Progenitor cell of endocrine pancreas (in vitro differentiated cells): Measurements from ENCODE around the gene SPEM1. TPM values are rescaled to one million over a fixed set of nuclear protein-coding genes. Genes with fewer than 3 reads are reported as not detected.

Experiments used
- DNase-seq: peaks from one replicate; pipeline ENCODE4 v3.0.0; 2021; ENCODE audit warnings: low spot score; ENCODE audit not compliant: unreplicated experiment
- H3K27ac Mint-ChIP-seq: 2 replicates; pipeline ENCODE4 v1.8.0; 2021; ENCODE audit warnings: mild to moderate bottlenecking, moderate library complexity, mixed read lengths
- H3K27me3 Mint-ChIP-seq: 2 replicates; pipeline ENCODE4 v1.8.0; 2021; ENCODE audit warnings: mixed read lengths
- H3K36me3 Mint-ChIP-seq: 2 replicates; pipeline ENCODE4 v1.8.0; 2022; ENCODE audit warnings: mixed read lengths; ENCODE audit not compliant: insufficient read depth
- H3K4me1 Mint-ChIP-seq: 2 replicates; pipeline ENCODE4 v1.8.0; 2021; ENCODE audit warnings: low read depth, mixed read lengths
- H3K4me3 Mint-ChIP-seq: 2 replicates; pipeline ENCODE4 v1.8.0; 2021; ENCODE audit warnings: low read depth, mild to moderate bottlenecking, moderate library complexity, mixed read lengths
- H3K9me3 Mint-ChIP-seq: 2 replicates; pipeline ENCODE4 v1.8.0; 2021; ENCODE audit warnings: low read depth, mixed read lengths
- total RNA-seq: library from RNA; stranded (reverse); gene quantifications from 2 replicates; pipeline ENCODE4 v1.2.1, GENCODE V29; 2021
- TF ChIP-seq, protein P1 (sequence below): fragments of 200-600 bp; sonication (generic); IDR thresholded peaks from one replicate; pipeline ENCODE4 v1.5.0; 2021; ENCODE audit warnings: antibody characterized with exemption, mild to moderate bottlenecking; ENCODE audit not compliant: unreplicated experiment

The SPEM1 gene
- total RNA-seq, 1 donor from 2014 or later = not detected

DNA sequence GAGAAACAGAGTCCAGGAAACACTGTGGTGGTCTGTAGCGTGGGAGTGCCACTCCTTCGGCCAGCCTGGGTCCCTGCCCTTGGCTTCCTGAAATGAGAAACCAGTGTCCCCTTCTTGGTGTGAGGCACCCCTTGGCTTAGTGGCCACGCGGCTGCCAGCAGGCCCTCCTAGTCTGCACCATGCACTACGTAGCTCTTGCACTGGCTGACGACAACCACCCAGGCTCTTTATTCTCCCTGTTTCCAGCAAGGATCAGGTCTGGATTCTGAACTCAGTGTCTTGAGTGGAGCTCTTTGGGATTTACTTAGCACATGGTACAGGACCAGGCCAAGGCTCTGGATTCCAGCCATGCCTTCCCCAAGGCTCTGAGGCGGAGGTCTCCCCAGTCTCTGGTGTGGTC lies 7.4 kb downstream of the SPEM1 start:
- H3K4me3 Mint-ChIP-seq = no peak overlapping the region
- TF ChIP-seq, protein P1, sequence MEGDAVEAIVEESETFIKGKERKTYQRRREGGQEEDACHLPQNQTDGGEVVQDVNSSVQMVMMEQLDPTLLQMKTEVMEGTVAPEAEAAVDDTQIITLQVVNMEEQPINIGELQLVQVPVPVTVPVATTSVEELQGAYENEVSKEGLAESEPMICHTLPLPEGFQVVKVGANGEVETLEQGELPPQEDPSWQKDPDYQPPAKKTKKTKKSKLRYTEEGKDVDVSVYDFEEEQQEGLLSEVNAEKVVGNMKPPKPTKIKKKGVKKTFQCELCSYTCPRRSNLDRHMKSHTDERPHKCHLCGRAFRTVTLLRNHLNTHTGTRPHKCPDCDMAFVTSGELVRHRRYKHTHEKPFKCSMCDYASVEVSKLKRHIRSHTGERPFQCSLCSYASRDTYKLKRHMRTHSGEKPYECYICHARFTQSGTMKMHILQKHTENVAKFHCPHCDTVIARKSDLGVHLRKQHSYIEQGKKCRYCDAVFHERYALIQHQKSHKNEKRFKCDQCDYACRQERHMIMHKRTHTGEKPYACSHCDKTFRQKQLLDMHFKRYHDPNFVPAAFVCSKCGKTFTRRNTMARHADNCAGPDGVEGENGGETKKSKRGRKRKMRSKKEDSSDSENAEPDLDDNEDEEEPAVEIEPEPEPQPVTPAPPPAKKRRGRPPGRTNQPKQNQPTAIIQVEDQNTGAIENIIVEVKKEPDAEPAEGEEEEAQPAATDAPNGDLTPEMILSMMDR = no peak
- no peak for DNase-seq

DNA sequence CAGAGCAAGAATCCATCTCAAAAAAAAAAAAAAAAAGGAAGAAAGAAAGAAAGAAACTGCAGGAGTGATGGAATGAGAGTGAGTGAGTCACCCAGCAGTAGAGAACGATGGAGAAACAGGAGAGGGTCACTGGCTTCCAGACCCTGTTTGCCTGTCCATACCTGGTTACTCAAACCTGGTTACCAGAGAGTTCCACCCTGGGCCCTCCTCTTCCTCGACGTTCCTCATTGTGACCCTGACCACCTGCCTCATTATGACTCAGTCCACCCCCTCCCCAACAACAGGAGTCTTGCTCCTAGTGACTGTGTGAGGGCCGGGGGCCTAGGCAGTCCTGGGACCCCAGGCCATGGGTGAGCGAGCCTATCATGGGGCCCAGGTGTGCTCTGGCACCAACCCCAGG lies 8.4 kb downstream of the SPEM1 start, which contains the start of gene SPEM3:
TSS of gene SPEM3 (plus strand) at position 301 of the 400 bp plus-strand sequence. CDS start at position 347, 46 bp downstream.
- TF ChIP-seq, protein P1 = no peak
- H3K9me3 Mint-ChIP-seq = no peaks in the 10 kb centered on the region
- no peak within 1 kb of the TSS for H3K4me3 Mint-ChIP-seq
- no peaks in the 10 kb centered on the region for H3K36me3 Mint-ChIP-seq
- H3K27me3 Mint-ChIP-seq = no peaks in the 10 kb centered on the region
- H3K27ac Mint-ChIP-seq = no peak within 1 kb of the TSS
- DNase-seq = no peak
- H3K4me1 Mint-ChIP-seq = no peaks in the 10 kb centered on the region

More for the DNA sequence above, 7.4 kb downstream of the SPEM1 start:
- H3K27me3 Mint-ChIP-seq = no peaks in the 10 kb centered on the region
- H3K9me3 Mint-ChIP-seq = no peaks in the 10 kb centered on the region
- H3K36me3 Mint-ChIP-seq = no peaks in the 10 kb centered on the region
- H3K4me1 Mint-ChIP-seq = no peaks in the 10 kb centered on the region
- H3K27ac Mint-ChIP-seq = no peak overlapping the region

DNA sequence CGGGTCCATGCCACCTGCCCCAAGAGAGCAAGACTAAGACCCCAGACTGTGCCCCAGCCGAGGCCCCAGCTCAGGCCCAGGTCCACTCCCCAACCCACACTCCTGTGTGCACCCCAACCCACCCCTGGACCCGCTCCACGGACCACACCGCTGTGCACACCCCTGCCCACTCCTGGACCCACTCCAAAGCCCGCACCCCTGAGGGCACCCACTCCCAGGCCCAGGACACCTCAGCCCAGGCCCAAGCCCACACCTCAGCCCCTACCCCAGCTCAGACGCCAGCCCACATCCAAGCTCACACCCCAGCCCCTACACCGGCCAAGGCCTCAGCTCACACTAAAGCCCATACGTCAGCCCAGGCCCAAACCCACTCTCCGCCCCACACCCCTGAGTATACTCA lies 9.6 kb downstream of the SPEM1 start:
- H3K27ac Mint-ChIP-seq = no peak overlapping the region
- TF ChIP-seq, protein P1 = no peak
- no peak for DNase-seq
- H3K9me3 Mint-ChIP-seq = no peaks in the 10 kb centered on the region
- no peaks in the 10 kb centered on the region for H3K27me3 Mint-ChIP-seq
- no peak overlapping the region for H3K4me3 Mint-ChIP-seq
- no peaks in the 10 kb centered on the region for H3K36me3 Mint-ChIP-seq
- H3K4me1 Mint-ChIP-seq = no peaks in the 10 kb centered on the region

DNA sequence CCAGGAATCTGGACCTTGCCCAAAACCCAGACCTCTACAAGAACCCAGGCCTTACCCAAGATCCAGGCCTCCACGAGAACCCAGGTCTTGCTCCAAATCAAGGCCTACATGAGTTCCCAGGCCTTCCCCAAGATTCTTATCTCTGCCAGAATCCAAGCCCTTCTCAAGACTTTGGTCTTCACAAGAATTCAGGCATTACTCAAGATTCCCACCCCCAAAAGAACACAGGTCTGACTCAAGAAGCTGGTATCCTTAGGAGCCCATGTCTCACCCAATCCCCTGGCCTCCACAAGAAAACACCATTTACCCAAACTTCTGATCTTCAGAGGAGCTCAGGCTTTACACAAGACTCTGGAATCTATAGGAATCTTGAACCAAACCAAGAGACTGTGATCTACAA lies 11.1 kb downstream of the SPEM1 start:
- peaks cover 1% of the 10 kb centered on the region for H3K4me1 Mint-ChIP-seq
- peaks cover 3% of the 10 kb centered on the region for H3K27me3 Mint-ChIP-seq
- H3K36me3 Mint-ChIP-seq = no peaks in the 10 kb centered on the region
- DNase-seq = no peak
- no peak overlapping the region for H3K4me3 Mint-ChIP-seq
- H3K27ac Mint-ChIP-seq = no peak overlapping the region
- TF ChIP-seq, protein P1 = no peak
- H3K9me3 Mint-ChIP-seq = no peaks in the 10 kb centered on the region

DNA sequence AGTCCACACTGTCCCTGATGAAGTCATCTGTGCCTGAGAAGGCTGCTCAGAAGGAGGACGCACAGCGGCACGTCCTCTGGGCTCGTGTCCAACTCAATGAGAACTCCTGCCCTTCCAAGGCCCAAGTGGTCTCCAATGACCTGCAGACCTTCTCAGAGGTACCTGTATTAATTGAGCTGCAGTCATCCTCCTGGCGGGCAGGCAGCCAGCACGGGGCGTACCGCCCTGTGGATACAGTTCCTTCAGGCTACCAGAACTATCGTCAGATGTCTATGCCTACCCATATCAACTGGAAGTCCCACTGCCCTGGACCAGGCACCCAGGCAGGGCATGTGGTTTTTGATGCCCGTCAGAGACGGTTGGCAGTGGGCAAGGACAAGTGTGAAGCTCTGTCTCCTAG lies 12.2 kb downstream of the SPEM1 start:
- H3K27ac Mint-ChIP-seq = no peak overlapping the region
- no peak overlapping the region for H3K4me3 Mint-ChIP-seq
- peaks cover 3% of the 10 kb centered on the region for H3K4me1 Mint-ChIP-seq
- H3K9me3 Mint-ChIP-seq = no peaks in the 10 kb centered on the region
- H3K27me3 Mint-ChIP-seq = peaks cover 10% of the 10 kb centered on the region
- TF ChIP-seq, protein P1 = no peak
- DNase-seq = no peak
- no peaks in the 10 kb centered on the region for H3K36me3 Mint-ChIP-seq
